Breast epithelium (tissue), 3 donors: ENCODE measurements around the gene SDR42E1.

ENCODE experiments used
- CTCF ChIP-seq, 3 donors: fragments of 450-650 bp; IDR thresholded peaks; one replicate each; pipeline ENCODE4 v1.5.1; 2016 to 2017; ENCODE audit warnings: antibody characterized with exemption in 3 of 3, mild to moderate bottlenecking in 3 of 3, moderate library complexity in 3 of 3
- POLR2A ChIP-seq: fragments of 450-650 bp; IDR thresholded peaks from one replicate; pipeline ENCODE4 v1.6.1; 2016; ENCODE audit warnings: antibody characterized with exemption, mild to moderate bottlenecking, moderate library complexity
- POLR2AphosphoS5 ChIP-seq, 3 donors: sonication (generic); formaldehyde crosslinking; IDR thresholded peaks; one replicate each; pipeline ENCODE4 v1.6.1; 2017; ENCODE audit warnings: antibody characterized with exemption in 3 of 3

- no peak for TF ChIP-seq CTCF (IDR thresholded peaks at IDR 0.05)
- no peak for TF ChIP-seq POLR2AphosphoS5 (IDR thresholded peaks at IDR 0.05)
- no peak for TF ChIP-seq POLR2A
Observed at GRCh38 chr16:82047374-82047773, 36.1 kb upstream of the SDR42E1 start.
